ENCODE measurements around the gene MAN1A1.

DNA sequence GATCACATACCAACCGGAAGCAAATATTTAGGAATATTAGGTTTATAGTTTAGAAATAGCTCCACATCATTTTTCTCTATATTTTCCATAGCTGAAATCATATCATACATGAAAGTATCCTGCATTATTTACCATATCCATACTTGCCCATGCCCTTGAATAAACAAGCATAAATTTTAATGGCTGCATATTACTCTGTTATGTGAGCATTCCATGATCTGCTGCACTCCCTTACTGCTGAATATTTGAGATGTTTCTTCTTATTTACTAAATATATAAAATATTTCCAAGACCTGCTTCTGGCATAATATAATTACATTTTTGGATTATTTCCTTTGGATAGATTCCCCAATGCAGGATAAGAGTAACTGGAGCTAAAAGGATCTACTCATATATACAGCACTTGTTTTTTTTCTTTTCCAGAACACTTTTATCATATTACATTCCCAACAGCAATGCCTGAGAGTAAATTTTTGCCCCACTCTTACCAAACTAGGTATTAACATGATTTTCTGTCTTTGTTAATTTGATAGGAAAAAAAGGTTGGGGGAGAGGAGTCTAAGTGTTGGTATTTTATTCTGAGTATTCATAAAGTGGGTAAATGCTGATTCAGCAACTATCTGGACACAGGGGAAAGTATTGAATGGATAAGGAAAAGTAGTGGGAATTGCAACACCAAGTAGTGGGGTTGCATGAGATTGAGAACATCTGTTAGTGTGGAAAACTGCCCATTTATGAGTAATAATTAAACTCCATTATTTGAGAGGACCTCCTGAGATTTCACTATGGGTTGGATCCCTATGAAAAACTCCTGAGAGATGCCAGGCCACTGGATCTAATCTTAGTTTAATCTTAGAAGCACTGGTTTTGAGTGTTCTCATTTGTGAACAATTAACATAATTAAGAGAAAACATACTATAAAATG is 76.0 kb downstream of the MAN1A1 start:
- TF ChIP-seq, protein P1, sequence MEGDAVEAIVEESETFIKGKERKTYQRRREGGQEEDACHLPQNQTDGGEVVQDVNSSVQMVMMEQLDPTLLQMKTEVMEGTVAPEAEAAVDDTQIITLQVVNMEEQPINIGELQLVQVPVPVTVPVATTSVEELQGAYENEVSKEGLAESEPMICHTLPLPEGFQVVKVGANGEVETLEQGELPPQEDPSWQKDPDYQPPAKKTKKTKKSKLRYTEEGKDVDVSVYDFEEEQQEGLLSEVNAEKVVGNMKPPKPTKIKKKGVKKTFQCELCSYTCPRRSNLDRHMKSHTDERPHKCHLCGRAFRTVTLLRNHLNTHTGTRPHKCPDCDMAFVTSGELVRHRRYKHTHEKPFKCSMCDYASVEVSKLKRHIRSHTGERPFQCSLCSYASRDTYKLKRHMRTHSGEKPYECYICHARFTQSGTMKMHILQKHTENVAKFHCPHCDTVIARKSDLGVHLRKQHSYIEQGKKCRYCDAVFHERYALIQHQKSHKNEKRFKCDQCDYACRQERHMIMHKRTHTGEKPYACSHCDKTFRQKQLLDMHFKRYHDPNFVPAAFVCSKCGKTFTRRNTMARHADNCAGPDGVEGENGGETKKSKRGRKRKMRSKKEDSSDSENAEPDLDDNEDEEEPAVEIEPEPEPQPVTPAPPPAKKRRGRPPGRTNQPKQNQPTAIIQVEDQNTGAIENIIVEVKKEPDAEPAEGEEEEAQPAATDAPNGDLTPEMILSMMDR (IDR thresholded peaks at IDR 0.05; ENCODE audit: low read length), result no peak
- TF ChIP-seq EZH2 (optimal IDR thresholded peaks at IDR 0.05; ENCODE audit: low read depth, low read length), result no peak

All from MM.1S (cell line).